HepG2 (cell line): ENCODE results near the gene CDC42EP5. TPM values are rescaled to one million over a fixed set of nuclear protein-coding genes. Genes with fewer than 3 reads are reported as not detected.
A peak's percentile ranks its signal among the peaks of the same experiment; 100 is the strongest.

Source experiments
- ATF1 ChIP-seq: IDR thresholded peaks from 2 replicates; pipeline ENCODE4 v1.6.1; 2016; ENCODE audit warnings: mild to moderate bottlenecking, control low read depth
- CCDC6 ChIP-seq: sonication (generic); formaldehyde crosslinking; IDR thresholded peaks from 2 replicates; pipeline ENCODE4 v1.8.1; 2022; ENCODE audit warnings: mild to moderate bottlenecking, missing genetic modification reagents, moderate library complexity
- FOSL2 ChIP-seq: sonication (generic); formaldehyde crosslinking; IDR thresholded peaks from 2 replicates; pipeline ENCODE4 v1.4.0; 2020; ENCODE audit warnings: missing genetic modification reagents
- HNF1A ChIP-seq, 2 experiments: sonication (generic) in 1 of 2; formaldehyde crosslinking in 1 of 2; IDR thresholded peaks; 2 replicates each; pipeline versions ENCODE4 v1.4.0 to v1.6.1; 2016 to 2020; ENCODE audit warnings: borderline replicate concordance in 1 of 2, low read depth in 1 of 2, mild to moderate bottlenecking in 1 of 2, missing genetic modification reagents in 1 of 2
- KAT7 ChIP-seq: IDR thresholded peaks from 2 replicates; pipeline ENCODE4 v1.6.1; 2018; ENCODE audit warnings: borderline replicate concordance, missing compliant biosample characterization
- MEIS2 ChIP-seq: sonication (generic); formaldehyde crosslinking; IDR thresholded peaks from 2 replicates; pipeline ENCODE4 v1.9.0; 2021; ENCODE audit warnings: mild to moderate bottlenecking, missing genetic modification reagents
- NCOA1 ChIP-seq: sonication (generic); formaldehyde crosslinking; IDR thresholded peaks from 2 replicates; pipeline ENCODE4 v1.9.0; 2021; ENCODE audit warnings: missing genetic modification reagents
- RARG ChIP-seq: sonication (generic); formaldehyde crosslinking; IDR thresholded peaks from 2 replicates; pipeline ENCODE4 v1.4.0; 2020; ENCODE audit warnings: low read depth, mild to moderate bottlenecking, missing genetic modification reagents
- SATB2 ChIP-seq: sonication (generic); formaldehyde crosslinking; IDR thresholded peaks from 2 replicates; pipeline ENCODE4 v1.5.0; 2020; ENCODE audit warnings: missing genetic modification reagents
- SCMH1 ChIP-seq: sonication (generic); formaldehyde crosslinking; IDR thresholded peaks from 2 replicates; pipeline ENCODE4 v1.9.0; 2021; ENCODE audit warnings: missing genetic modification reagents, mild to moderate bottlenecking, borderline replicate concordance
- SMARCE1 ChIP-seq: fragments of 450-650 bp; IDR thresholded peaks from 2 replicates; pipeline ENCODE4 v1.6.1; 2017; ENCODE audit warnings: borderline replicate concordance
- TBX3 ChIP-seq: fragments of 450-650 bp; IDR thresholded peaks from 2 replicates; pipeline ENCODE4 v1.6.1; 2017; ENCODE audit warnings: antibody characterized with exemption, mild to moderate bottlenecking, inconsistent platforms, borderline replicate concordance
- ZBTB34 ChIP-seq: sonication (generic); formaldehyde crosslinking; IDR thresholded peaks from 2 replicates; pipeline ENCODE4 v1.8.0; 2022; ENCODE audit warnings: mild to moderate bottlenecking, missing genetic modification reagents
- ZNF317 ChIP-seq: sonication (generic); formaldehyde crosslinking; IDR thresholded peaks from 2 replicates; pipeline ENCODE4 v1.5.0; 2020; ENCODE audit warnings: mild to moderate bottlenecking, missing genetic modification reagents
- ZNF44 ChIP-seq: sonication (generic); formaldehyde crosslinking; IDR thresholded peaks from 2 replicates; pipeline ENCODE4 v1.5.1; 2020; ENCODE audit warnings: mild to moderate bottlenecking, missing genetic modification reagents
- ZNF546 ChIP-seq: sonication (generic); formaldehyde crosslinking; conservative IDR thresholded peaks from 2 replicates; pipeline ENCODE4 v1.8.1; 2023; ENCODE audit warnings: mild to moderate bottlenecking, missing genetic modification reagents
- ZNF564 ChIP-seq: sonication (generic); formaldehyde crosslinking; IDR thresholded peaks from 2 replicates; pipeline ENCODE4 v1.8.1; 2023; ENCODE audit warnings: mild to moderate bottlenecking, missing genetic modification reagents
- polyA plus RNA-seq, 8 experiments: library from polyadenylated mRNA; depleted of rRNA in 3 of 8; stranded (reverse) in 7 of 8; unstranded in 1 of 8; fragments of >200 nt; fragmentation: Illumina TruSeq in 4 of 8; extraction: Trizol in 4 of 8; gene quantifications; 2 replicates each; pipeline versions ENCODE4 v1.2.1 to v1.2.3, GENCODE V29; 2011 to 2016; ENCODE audit warnings: low read depth in 4 of 8, missing spikeins in 1 of 8, mixed read lengths in 1 of 8; ENCODE audit not compliant: insufficient read depth in 1 of 8
- total RNA-seq, 5 experiments: library from RNA; depleted of rRNA; stranded (reverse); fragments of >200 nt; fragmentation: Illumina TruSeq; extraction: Trizol; gene quantifications; 2 replicates each; pipeline ENCODE4 v1.2.3, GENCODE V29; 2016; ENCODE audit warnings: low read depth in 1 of 5
- TF ChIP-seq, protein P1 (sequence below): sonication (generic); formaldehyde crosslinking; IDR thresholded peaks from 2 replicates; pipeline ENCODE4 v1.8.1; 2023; ENCODE audit warnings: missing genetic modification reagents, inconsistent platforms, borderline replicate concordance
- TF ChIP-seq, protein P2 (sequence below): sonication (generic); formaldehyde crosslinking; IDR thresholded peaks from 2 replicates; pipeline ENCODE4 v1.4.0; 2020; ENCODE audit warnings: missing genetic modification reagents
- TF ChIP-seq, protein P3 (sequence below): fragments of 450-650 bp; IDR thresholded peaks from 2 replicates; pipeline ENCODE4 v1.6.1; 2017
- TF ChIP-seq, protein P4 (sequence below): sonication (generic); formaldehyde crosslinking; IDR thresholded peaks from 2 replicates; pipeline ENCODE4 v1.5.1; 2020; ENCODE audit warnings: missing genetic modification reagents, mild to moderate bottlenecking, borderline replicate concordance

CDC42EP5 gene
- total and polyA plus RNA-seq, 2 of the 13 experiments (the other 11 are each of a cell fraction or from before 2014, with no cell fraction given): 0.41 to 1.6 TPM

DNA sequence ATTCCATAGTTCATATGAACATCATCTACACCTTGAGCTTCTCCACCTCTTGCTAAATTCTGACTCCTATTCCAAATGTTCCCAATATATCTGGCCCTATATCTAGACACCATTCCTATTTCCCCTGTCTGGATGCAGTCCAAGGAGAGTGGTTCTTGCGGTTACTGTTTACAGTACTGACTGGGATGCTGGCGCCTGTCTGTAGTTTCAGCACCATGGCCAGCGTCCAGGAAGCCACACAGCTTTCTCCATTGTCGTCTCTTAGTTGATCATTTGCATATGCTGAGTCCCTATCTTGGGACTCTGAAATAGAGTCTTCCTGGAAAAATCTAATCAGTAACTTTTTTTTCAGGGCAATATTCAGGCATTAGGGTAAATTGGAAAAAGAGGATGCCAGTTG lies 44.4 kb upstream of the CDC42EP5 start (continued):
- TF ChIP-seq ZBTB34 (CRISPR knock-in tag) (no peak), CCDC6 (CRISPR knock-in tag) (0 out of 2 replicates have a peak, but pooled peaks have one; percentile 36), ZNF317 (CRISPR knock-in tag) (no peak), FOSL2 (CRISPR knock-in tag) (peak; percentile 33; the same call in 1 of the 2 replicates), SCMH1 (CRISPR knock-in tag) (no peak), ATF1 (CRISPR knock-in tag) (no peak), ZNF564 (CRISPR knock-in tag) (no peak), ZNF44 (CRISPR knock-in tag) (no peak), KAT7 (no peak), SATB2 (CRISPR knock-in tag) (0 out of 2 replicates have a peak, but pooled peaks have one; percentile 74), ZNF546 (CRISPR knock-in tag) (no peak), NCOA1 (no peak), SMARCE1 (no peak), TBX3 (no peak), HNF1A (IDR thresholded peaks at IDR 0.05; ENCODE audit: low read depth) (no peak), HNF1A (CRISPR knock-in tag; IDR thresholded peaks at IDR 0.05; ENCODE audit: borderline replicate concordance) (no peak), RARG (CRISPR knock-in tag) (no peak), MEIS2 (CRISPR knock-in tag) (peak; percentile 79)
- TF ChIP-seq, protein P1, sequence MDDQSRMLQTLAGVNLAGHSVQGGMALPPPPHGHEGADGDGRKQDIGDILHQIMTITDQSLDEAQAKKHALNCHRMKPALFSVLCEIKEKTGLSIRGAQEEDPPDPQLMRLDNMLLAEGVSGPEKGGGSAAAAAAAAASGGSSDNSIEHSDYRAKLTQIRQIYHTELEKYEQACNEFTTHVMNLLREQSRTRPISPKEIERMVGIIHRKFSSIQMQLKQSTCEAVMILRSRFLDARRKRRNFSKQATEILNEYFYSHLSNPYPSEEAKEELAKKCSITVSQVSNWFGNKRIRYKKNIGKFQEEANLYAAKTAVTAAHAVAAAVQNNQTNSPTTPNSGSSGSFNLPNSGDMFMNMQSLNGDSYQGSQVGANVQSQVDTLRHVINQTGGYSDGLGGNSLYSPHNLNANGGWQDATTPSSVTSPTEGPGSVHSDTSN (CRISPR knock-in tag): no peak
- TF ChIP-seq, protein P2, sequence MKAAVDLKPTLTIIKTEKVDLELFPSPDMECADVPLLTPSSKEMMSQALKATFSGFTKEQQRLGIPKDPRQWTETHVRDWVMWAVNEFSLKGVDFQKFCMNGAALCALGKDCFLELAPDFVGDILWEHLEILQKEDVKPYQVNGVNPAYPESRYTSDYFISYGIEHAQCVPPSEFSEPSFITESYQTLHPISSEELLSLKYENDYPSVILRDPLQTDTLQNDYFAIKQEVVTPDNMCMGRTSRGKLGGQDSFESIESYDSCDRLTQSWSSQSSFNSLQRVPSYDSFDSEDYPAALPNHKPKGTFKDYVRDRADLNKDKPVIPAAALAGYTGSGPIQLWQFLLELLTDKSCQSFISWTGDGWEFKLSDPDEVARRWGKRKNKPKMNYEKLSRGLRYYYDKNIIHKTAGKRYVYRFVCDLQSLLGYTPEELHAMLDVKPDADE: no peak
- TF ChIP-seq, protein P3, sequence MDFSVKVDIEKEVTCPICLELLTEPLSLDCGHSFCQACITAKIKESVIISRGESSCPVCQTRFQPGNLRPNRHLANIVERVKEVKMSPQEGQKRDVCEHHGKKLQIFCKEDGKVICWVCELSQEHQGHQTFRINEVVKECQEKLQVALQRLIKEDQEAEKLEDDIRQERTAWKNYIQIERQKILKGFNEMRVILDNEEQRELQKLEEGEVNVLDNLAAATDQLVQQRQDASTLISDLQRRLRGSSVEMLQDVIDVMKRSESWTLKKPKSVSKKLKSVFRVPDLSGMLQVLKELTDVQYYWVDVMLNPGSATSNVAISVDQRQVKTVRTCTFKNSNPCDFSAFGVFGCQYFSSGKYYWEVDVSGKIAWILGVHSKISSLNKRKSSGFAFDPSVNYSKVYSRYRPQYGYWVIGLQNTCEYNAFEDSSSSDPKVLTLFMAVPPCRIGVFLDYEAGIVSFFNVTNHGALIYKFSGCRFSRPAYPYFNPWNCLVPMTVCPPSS: no peak
- TF ChIP-seq, protein P4, sequence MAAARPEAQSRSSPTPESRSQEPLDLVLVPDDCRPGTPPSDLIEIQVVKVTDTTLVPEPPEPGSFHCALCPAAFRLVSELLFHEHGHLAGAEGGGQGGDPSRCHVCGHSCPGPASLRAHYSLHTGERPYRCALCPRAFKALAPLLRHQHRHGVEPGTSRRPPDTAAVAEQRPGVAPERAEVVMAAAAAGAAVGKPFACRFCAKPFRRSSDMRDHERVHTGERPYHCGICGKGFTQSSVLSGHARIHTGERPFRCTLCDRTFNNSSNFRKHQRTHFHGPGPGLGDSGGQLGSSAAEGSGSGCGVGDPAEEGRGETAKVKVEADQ: no peak
